Islet precursor cell (in vitro differentiated cells): ENCODE results near the gene RBBP8NL.

Experiments
- DNase-seq: peaks from one replicate; pipeline ENCODE4 v3.0.0-alpha.2; 2018

RBBP8NL gene

GRCh38 chr20:62427172-62428001 lies at the start of gene RBBP8NL:
Gene RBBP8NL, minus strand, starts transcription at chr20:62427539. Its CDS starts 7,892 bp downstream, at chr20:62419647.
- peak; percentile 98 for DNase-seq

GRCh38 chr20:62476056-62476838 lies 48.9 kb upstream of the RBBP8NL start:
- DNase-seq, result peak; percentile 79

DNA sequence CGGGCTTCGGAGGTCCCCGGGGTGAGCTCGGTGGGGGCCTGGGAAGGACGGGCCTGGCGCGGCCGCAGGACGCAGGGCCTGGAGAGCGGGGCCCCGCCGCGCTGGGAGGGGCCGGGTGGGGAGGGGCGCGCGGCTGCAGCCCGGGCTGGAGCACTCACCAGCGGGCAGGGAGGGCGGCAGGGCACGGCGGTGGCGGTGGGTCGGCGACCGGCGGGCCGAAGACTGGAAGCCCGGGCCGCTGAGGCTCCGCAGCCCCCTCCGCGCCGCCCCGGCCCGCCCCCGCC lies 48.4 kb upstream of the RBBP8NL start, which contains the start of gene GATA5:
GATA5 (minus strand) TSS at position 224 of the 284 bp plus-strand sequence. CDS start 474 bp downstream, outside the sequence.
- no peak for DNase-seq

DNA sequence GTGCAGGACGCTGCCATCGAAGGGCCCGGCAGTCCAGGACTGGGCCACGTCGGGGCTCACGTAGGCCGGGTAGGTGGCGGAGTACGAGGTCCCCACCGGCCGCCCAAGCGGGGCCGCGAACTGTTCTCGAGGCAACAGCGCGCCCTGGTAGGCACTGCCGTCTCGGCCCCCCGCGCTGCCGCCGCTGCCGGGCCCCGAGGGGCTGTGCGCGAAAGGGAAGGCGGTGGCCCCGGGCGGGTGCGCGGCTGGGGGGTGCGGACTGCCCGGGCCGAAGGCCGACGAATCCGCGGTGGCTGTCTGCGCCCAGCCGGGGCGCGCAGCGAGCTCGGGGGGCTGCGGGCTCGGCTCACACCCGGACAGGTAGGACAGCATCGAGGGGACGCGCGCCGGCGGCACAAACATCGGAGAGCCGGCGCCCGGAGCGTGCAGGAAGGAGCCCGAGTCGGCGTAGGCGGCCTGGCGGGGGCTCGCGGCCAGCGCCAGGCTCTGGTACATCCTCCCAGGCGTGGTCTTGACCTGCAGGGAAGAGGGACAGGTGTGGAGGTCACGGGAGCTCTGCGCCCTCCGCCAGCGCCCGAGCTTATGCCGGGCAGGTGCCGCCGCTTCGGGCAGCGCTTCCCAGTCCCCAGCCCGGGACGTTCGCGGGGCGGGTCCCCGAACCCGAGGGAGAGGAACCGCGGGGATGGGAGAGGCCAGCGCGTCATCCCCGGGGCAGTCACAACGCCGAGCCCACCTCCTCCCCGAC lies 47.9 kb upstream of the RBBP8NL start:
- no peak for DNase-seq

DNA sequence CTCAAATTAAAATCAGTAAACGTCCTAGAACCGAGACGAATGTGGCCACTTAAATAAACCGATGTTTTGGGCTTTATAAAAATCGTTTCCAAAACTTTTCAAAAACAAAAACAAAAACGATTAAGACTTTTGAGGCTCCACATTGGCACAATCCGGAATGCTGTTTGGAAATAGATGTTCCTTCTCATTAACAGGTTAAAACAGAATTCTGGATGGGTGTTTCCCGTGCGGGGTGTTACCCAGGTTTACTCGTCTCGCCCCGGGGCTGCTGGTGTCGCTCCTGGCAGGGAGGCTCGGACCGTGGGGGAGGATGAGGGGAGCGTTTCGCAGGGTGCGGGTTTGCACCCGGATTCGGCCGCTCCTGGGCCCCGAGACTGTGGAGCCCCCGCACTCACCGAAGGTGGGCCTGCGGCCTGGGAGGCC lies 47.3 kb upstream of the RBBP8NL start:
- DNase-seq, result no peak

GRCh38 chr20:62473717-62474603 lies 46.6 kb upstream of the RBBP8NL start:
- peak; percentile 78 for DNase-seq

- no peak for DNase-seq
Measured at GRCh38 chr20:62472941-62473585, 45.7 kb upstream of the RBBP8NL start.

GRCh38 chr20:62472138-62472940 lies 45.0 kb upstream of the RBBP8NL start:
- no peak for DNase-seq

DNA sequence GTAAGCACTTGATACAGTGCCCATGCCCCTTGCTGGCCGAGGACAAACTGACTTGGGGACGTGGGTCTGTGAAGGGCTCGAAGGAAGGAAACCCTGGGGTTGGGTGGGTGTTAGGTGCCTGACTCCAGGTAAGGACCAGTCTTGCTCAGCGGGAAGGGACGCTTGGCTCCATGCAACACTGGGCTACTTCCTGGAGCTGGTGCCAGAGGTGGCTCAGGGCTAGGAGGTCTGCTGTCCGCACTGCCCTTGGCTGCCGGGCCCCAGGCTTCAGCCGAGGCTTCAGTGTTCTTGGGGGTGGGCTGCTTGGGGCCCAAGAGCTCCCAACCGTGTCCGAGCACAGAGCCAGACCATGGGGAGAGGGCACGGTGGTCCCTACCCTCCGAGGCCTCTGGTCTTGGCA lies 43.1 kb upstream of the RBBP8NL start:
- no peak for DNase-seq

- DNase-seq, result no peak
Measured at GRCh38 chr20:62470001-62470400, 42.7 kb upstream of the RBBP8NL start.

- DNase-seq, result no peak
Measured at GRCh38 chr20:62469352-62469751, 42.0 kb upstream of the RBBP8NL start.

- DNase-seq, result no peak
Measured at GRCh38 chr20:62466806-62467537, 39.6 kb upstream of the RBBP8NL start.

- DNase-seq, result no peak
Measured at GRCh38 chr20:62466072-62466760, 38.9 kb upstream of the RBBP8NL start.

- DNase-seq, result no peak
Measured at GRCh38 chr20:62464990-62465389, 37.7 kb upstream of the RBBP8NL start.

DNA sequence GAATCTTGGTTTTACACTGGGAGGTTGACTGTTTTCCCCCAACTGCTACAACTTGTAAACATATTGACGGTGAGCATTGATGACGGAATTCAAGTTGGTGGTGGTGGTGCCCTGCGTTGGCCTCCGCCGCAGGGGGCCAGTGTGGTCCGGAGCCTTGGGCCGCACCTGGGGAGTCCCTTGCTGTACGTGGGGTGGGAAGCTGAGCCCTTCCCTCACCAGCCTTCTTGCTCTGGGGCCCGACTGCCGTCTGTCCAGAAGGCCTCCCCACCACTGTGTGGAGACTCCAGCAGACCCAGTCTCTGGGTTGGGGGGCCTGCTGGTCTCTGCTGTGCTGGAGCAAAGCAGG lies 37.1 kb upstream of the RBBP8NL start:
- DNase-seq, result no peak

- DNase-seq, result no peak
Measured at GRCh38 chr20:62463651-62464424, 36.5 kb upstream of the RBBP8NL start.

DNA sequence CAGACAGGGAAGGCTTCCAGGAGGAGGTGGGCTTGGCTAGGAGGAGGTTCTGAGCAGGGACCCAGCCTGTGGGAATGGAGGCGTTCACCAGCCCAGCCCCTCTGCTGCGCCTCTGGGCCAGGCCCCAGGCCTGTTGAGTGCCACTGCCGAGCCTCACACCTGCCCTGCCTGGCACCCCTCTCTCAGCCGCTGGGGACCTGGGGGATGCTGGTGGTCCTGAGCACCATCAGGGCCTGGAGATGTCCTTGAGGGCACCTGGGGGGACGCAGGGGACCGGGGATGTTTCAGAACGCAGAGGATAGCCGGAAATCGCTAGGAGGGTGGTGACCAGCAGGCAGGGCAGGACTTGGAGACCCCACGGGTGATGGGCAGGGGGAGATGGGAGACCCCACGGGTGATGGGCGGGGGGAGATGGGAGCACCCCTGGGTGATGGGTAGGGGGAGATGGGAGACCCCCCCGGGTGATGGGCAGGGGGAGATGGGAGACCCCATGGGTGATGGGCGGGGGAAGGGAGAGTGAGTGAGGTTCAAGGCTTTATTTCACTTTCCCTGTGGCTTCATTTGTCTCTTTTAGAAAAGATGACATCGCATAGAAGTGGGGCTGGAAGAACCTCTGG lies 35.7 kb upstream of the RBBP8NL start:
- no peak for DNase-seq

DNA sequence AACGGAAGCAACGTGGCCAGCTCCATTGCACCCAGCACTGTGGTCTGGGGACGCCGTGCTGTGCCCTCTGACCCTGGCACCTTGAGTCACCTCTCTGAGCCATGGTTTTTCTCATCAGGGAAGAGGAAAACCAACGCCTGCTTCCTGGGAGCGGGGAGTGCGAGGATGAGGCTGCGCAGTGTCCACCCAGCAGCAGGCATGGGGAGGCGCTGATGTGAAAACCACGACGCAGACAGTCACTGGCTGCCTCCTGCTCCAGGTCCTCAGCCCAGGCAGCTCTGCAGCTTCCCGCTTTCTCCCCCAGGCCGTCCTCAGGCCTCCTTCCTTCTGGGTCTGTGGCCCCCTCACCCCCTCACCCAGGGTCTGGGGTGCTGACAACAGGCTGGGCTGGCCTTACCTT lies 34.5 kb upstream of the RBBP8NL start:
- no peak for DNase-seq
